ENCODE data around the gene SNAPC1. TPM values are rescaled to one million over a fixed set of nuclear protein-coding genes. Genes with fewer than 3 reads are reported as not detected.

SNAPC1 gene
- polyA plus RNA-seq, 3 donors, result 2.1 to 3.2 (median 2.9) TPM

DNA sequence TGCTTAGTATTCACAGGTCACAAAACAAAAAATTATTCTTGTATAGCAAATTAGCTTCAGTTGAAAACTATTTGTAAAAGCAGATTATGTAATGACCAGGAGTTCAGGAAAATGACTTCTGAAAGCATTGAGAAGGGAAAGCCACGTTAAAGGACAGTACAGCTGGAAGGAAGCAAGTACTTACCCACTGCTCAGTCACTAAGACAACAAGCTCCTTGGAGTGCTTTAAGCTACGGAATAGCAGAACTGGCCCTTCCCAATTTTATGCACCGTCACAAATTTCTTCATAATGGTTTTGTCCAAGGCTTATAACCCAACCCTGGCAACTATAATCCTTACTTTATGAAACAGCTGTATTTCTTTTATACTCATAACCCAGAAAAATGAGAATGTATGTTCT lies 13.0 kb upstream of the SNAPC1 start:
- Mint-ChIP-seq H3K4me3 (no peak overlapping the region), H3K4me1 (peaks cover 41% of the 10 kb centered on the region), H3K36me3 (peaks cover 34 to 39% of the 10 kb centered on the region in 2 donors), H3K27me3 (ENCODE audit: low read depth in 3 of 3) (no peaks in the 10 kb centered on the region), H3K9me3 (peaks cover 0 to 2% (median 0%) of the 10 kb centered on the region in 7 donors), H3K27ac (peak overlapping the region in 3 of 7 donors; percentile 37 to 76 (median 60))
- H3K79me2 ChIP-seq (ENCODE audit: insufficient read depth, low read length), result no peaks in the 10 kb centered on the region
- peak overlapping the region; percentile 11 for H3K4me2 ChIP-seq (replicated peaks; ENCODE audit: extremely low read depth, low read length, poor library complexity, severe bottlenecking)
- peaks cover 1% of the 10 kb centered on the region for H4K20me1 ChIP-seq (ENCODE audit: insufficient read depth, low read length)
- TF ChIP-seq, protein P1, sequence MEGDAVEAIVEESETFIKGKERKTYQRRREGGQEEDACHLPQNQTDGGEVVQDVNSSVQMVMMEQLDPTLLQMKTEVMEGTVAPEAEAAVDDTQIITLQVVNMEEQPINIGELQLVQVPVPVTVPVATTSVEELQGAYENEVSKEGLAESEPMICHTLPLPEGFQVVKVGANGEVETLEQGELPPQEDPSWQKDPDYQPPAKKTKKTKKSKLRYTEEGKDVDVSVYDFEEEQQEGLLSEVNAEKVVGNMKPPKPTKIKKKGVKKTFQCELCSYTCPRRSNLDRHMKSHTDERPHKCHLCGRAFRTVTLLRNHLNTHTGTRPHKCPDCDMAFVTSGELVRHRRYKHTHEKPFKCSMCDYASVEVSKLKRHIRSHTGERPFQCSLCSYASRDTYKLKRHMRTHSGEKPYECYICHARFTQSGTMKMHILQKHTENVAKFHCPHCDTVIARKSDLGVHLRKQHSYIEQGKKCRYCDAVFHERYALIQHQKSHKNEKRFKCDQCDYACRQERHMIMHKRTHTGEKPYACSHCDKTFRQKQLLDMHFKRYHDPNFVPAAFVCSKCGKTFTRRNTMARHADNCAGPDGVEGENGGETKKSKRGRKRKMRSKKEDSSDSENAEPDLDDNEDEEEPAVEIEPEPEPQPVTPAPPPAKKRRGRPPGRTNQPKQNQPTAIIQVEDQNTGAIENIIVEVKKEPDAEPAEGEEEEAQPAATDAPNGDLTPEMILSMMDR (IDR thresholded peaks at IDR 0.05), result no peak
- DNase-seq, result peak; percentile 62 to 76 (median 72)
- no peak overlapping the region for H3K4me3 ChIP-seq (replicated peaks in 1 of 3; ENCODE audit: low read depth in 2 of 3, low read length in 3 of 3)
- no peaks in the 10 kb centered on the region for H3K27me3 ChIP-seq (ENCODE audit: control insufficient read depth in 2 of 2, insufficient read depth in 2 of 2, low read length in 2 of 2)
- no peaks in the 10 kb centered on the region for H3K9me3 ChIP-seq (replicated peaks in 1 of 2; ENCODE audit: control insufficient read depth in 1 of 2, insufficient read depth in 1 of 2, low read length in 2 of 2)
- no peak overlapping the region for H2AFZ ChIP-seq (ENCODE audit: insufficient read depth, low read depth, low read length, poor library complexity, severe bottlenecking)
- H3K36me3 ChIP-seq (replicated peaks in 1 of 2; ENCODE audit: control insufficient read depth in 1 of 2, insufficient read depth in 2 of 2, low read length in 2 of 2), result peaks cover 33 to 43% of the 10 kb centered on the region in 2 donors
- intact Hi-C loops (cut with micrococcal nuclease), result no loop called here
- peaks cover 37 to 49% of the 10 kb centered on the region in 2 donors for H3K4me1 ChIP-seq (ENCODE audit: control insufficient read depth in 1 of 2, insufficient read depth in 2 of 2, low read length in 2 of 2)
- H3K9ac ChIP-seq (ENCODE audit: insufficient read depth, low read length, poor library complexity, severe bottlenecking), result no peak overlapping the region
- WGBS (ENCODE audit: insufficient coverage), result 0% methylated on average over 2 of the region's 3 CpGs
- H3K27ac ChIP-seq (ENCODE audit: low read depth in 1 of 2, low read length in 2 of 2), result no peak overlapping the region

DNA sequence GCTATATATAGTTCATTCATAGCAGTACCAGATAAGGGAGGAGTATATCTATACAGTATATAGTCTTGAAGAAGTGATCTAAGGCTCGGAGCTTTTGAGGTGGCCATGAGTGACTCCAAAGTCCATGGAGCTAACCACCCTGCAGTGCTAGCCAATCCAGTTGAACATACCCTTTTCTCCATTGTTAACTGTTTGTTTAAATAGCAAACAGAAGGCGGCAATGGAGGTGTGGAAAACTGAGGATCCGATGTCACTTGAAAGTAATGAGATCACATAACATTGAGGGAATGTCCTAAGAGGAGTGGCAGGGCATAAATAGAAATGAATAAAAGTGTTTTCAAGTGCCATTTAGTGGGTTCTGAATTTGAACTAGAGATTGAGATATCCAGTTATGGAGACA lies 12.4 kb upstream of the SNAPC1 start:
- no peak overlapping the region for H3K4me3 Mint-ChIP-seq
- Histone ChIP-seq H3K27me3 (ENCODE audit: control insufficient read depth in 2 of 2, insufficient read depth in 2 of 2, low read length in 2 of 2) (no peaks in the 10 kb centered on the region), H3K4me2 (replicated peaks; ENCODE audit: extremely low read depth, low read length, poor library complexity, severe bottlenecking) (no peak overlapping the region), H3K27ac (ENCODE audit: low read depth in 1 of 2, low read length in 2 of 2) (no peak overlapping the region), H3K79me2 (ENCODE audit: insufficient read depth, low read length) (no peaks in the 10 kb centered on the region), H2AFZ (ENCODE audit: insufficient read depth, low read depth, low read length, poor library complexity, severe bottlenecking) (no peak overlapping the region), H3K4me3 (replicated peaks in 1 of 3; ENCODE audit: low read depth in 2 of 3, low read length in 3 of 3) (no peak overlapping the region), H3K36me3 (replicated peaks in 1 of 2; ENCODE audit: control insufficient read depth in 1 of 2, insufficient read depth in 2 of 2, low read length in 2 of 2) (peaks cover 29 to 37% of the 10 kb centered on the region in 2 donors), H3K9ac (ENCODE audit: insufficient read depth, low read length, poor library complexity, severe bottlenecking) (no peak overlapping the region), H4K20me1 (ENCODE audit: insufficient read depth, low read length) (no peaks in the 10 kb centered on the region), H3K9me3 (replicated peaks in 1 of 2; ENCODE audit: control insufficient read depth in 1 of 2, insufficient read depth in 1 of 2, low read length in 2 of 2) (no peaks in the 10 kb centered on the region), H3K4me1 (ENCODE audit: control insufficient read depth in 1 of 2, insufficient read depth in 2 of 2, low read length in 2 of 2) (peaks cover 37 to 49% of the 10 kb centered on the region in 2 donors)
- H3K27ac Mint-ChIP-seq, result peak overlapping the region in 4 of 7 donors; percentile 3 to 69 (median 43)
- peaks cover 41% of the 10 kb centered on the region for H3K4me1 Mint-ChIP-seq
- peaks cover 0 to 2% (median 0%) of the 10 kb centered on the region in 7 donors for H3K9me3 Mint-ChIP-seq
- no peak for DNase-seq
- no peaks in the 10 kb centered on the region for H3K27me3 Mint-ChIP-seq (ENCODE audit: low read depth in 3 of 3)
- WGBS (ENCODE audit: insufficient coverage), result no CpG with 5 or more reads among the region's 3 CpGs
- TF ChIP-seq, protein P1 (IDR thresholded peaks at IDR 0.05), result no peak
- peaks cover 30 to 33% of the 10 kb centered on the region in 2 donors for H3K36me3 Mint-ChIP-seq
- intact Hi-C loops (cut with micrococcal nuclease), result loop anchor here in 1 of 2 donors (5.0 kb wide), 1 partner anchor 278 kb away; no protein-coding TSS in a partner anchor

Data from CD14-positive monocyte (primary cell).